GM10248 (cell line): ENCODE measurements around the gene AKAP14.

Experiments used
- CTCF ChIA-PET: fragments of 300-600 bp; sonication (Branson Sonifier 250); formaldehyde crosslinking; extraction: SDS; loops from one replicate; lab custom pipeline; 2021; ENCODE audit warnings: antibody characterized with exemption; lab: Yijun Ruan, JAX
- POLR2A ChIA-PET: fragments of 350-650 bp; sonication (Branson Sonifier 250); formaldehyde crosslinking; extraction: SDS; loops from one replicate; lab custom pipeline; 2020; ENCODE audit warnings: antibody characterized with exemption; lab: Yijun Ruan, JAX
- DNase-seq: peaks from one replicate; pipeline ENCODE4 v3.0.0; 2012; ENCODE audit errors: extremely low spot score
- TF ChIP-seq, protein P1 (sequence below): IDR thresholded peaks from 2 replicates; pipeline ENCODE4 v1.5.1; 2012; ENCODE audit warnings: mild to moderate bottlenecking, low read depth; ENCODE audit errors: extremely low read depth, missing control alignments, control extremely low read depth

AKAP14 gene

DNA sequence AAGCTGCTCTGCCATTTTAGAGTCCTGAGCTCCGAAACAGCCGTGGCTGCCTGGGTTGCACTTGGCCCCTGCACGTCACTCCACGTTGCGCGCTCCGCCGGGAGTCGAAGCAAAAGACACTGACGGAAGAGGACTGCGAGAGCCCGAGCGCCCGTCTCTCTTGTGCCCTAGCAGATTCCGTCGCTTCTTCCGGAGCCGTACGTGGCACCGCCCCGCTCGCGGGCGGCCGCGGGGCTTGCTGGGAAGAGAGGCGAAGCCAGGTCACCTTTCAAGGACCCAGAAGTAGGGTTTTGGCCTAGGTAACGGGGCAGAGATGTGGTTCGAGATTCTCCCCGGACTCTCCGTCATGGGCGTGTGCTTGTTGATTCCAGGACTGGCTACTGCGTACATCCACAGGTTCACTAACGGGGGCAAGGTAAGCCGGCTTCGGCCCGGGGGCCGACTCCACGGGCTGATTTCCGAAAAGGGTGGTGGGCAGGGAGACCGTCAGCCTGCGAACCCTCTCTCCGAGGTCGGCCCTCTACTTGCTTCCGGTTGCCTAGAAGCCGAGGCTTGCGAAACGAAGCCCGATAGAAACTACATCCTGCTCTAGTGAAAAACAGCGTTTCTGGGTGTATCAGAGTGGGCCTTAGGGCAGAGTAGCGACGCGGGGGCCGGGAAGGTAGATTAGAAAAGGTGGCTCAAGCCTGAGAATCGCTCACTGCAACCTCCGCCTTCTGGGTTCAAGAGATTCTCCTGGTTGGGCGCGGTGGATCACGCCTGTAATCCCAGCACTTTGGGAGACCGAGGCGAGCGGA lies 23.9 kb upstream of the AKAP14 start, which contains the start of the genes NDUFA1 and RNF113A:
TSS of gene NDUFA1 (plus strand) at position 234 of the 797 bp plus-strand sequence. CDS start at position 314, 80 bp downstream.
TSS of gene RNF113A (minus strand) at position 135 of the 797 bp plus-strand sequence. CDS start at position 15, 120 bp downstream.
- TF ChIP-seq, protein P1, sequence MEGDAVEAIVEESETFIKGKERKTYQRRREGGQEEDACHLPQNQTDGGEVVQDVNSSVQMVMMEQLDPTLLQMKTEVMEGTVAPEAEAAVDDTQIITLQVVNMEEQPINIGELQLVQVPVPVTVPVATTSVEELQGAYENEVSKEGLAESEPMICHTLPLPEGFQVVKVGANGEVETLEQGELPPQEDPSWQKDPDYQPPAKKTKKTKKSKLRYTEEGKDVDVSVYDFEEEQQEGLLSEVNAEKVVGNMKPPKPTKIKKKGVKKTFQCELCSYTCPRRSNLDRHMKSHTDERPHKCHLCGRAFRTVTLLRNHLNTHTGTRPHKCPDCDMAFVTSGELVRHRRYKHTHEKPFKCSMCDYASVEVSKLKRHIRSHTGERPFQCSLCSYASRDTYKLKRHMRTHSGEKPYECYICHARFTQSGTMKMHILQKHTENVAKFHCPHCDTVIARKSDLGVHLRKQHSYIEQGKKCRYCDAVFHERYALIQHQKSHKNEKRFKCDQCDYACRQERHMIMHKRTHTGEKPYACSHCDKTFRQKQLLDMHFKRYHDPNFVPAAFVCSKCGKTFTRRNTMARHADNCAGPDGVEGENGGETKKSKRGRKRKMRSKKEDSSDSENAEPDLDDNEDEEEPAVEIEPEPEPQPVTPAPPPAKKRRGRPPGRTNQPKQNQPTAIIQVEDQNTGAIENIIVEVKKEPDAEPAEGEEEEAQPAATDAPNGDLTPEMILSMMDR, result no peak
- POLR2A ChIA-PET, result interaction anchor here (1.3 to 2.6 kb wide), 3 partner anchors 19 to 82 kb away, joined by 3 to 17 read pairs (median 6); partner anchors contain the start of genes RPL39 and UPF3B
- peak; percentile 84 for DNase-seq
- CTCF ChIA-PET, result interaction anchor here (2.5 kb wide), 1 partner anchor 13 kb away, joined by 8 read pairs; no protein-coding TSS in a partner anchor

DNA sequence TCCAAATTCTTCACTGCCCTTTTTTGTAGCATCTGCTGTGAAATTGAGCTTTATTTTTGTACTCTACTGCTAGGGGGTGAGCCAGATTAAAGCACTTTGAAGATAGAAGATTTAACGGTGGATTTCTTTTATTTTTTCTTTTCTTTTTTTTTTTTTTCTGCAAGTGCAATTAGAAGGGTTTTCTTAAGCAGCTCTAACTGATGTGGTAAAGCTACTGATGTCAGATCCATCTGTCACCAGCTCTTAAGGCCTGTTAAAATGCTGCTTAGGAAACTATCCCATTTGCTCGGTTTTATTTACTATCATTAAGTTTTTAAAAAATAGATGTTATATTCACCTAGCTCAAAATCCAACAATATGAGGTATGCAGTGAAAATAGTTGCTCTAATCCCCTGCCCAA lies 17.0 kb upstream of the AKAP14 start:
- POLR2A ChIA-PET, result no interaction called here
- no peak for DNase-seq
- CTCF ChIA-PET, result interaction anchor here (1.3 to 1.5 kb wide), 3 partner anchors 9 to 269 kb away, joined by 3 to 6 read pairs (median 5); no protein-coding TSS in a partner anchor
- TF ChIP-seq, protein P1, result no peak

DNA sequence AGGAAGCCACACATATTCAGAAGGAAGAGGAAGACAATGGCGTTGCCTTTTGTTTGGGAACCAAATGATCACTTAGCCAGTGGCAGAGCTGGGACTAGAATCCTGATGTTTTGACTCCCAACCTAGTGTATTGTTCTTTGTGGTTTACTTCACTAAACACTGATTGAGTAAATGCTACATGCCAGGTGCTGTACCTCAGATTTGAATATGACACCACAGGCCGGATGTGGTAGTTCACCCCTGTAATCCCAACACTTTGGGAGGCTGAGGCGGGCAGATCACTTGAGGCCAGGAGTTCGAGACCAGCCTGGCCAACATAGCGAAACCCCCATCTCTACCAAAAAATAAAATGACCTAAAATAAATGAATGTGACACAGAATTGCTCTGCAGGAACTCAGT lies 15.6 kb upstream of the AKAP14 start:
- TF ChIP-seq, protein P1, result no peak
- CTCF ChIA-PET, result no interaction called here
- POLR2A ChIA-PET, result interaction anchor here (1.3 kb wide), 1 partner anchor 89 kb away, joined by 3 read pairs; the partner anchor contains the start of gene RPL39
- DNase-seq, result no peak

GRCh38 chrX:119880552-119881437 lies 14.9 kb upstream of the AKAP14 start:
- CTCF ChIA-PET, result no interaction called here
- peak; percentile 62 for DNase-seq
- POLR2A ChIA-PET, result interaction anchor here (1.3 kb wide), 1 partner anchor 90 kb away, joined by 3 read pairs; the partner anchor contains the start of gene RPL39
- TF ChIP-seq, protein P1, result peak; percentile 55

GRCh38 chrX:119885554-119886428 lies 9.9 kb upstream of the AKAP14 start:
- DNase-seq, result no peak
- TF ChIP-seq, protein P1, result no peak
- ChIA-PET CTCF (no interaction called here), POLR2A (no interaction called here)
